Skin epidermis (tissue), 12 donors: ENCODE measurements around the gene PACS1.

ENCODE experiments used
- H3K27ac ChIP-seq, 21 experiments: fragments of 200-600 bp; sonication (generic) in 11 of 21; one replicate each; pipeline ENCODE4 v1.5.0; 2020; ENCODE audit warnings: mild to moderate bottlenecking in 3 of 21, inconsistent platforms in 2 of 21, moderate library complexity in 2 of 21
- H3K4me3 ChIP-seq, 7 experiments: fragments of 200-600 bp; sonication (generic) in 2 of 7; one replicate each; pipeline ENCODE4 v1.5.0; 2020; ENCODE audit warnings: inconsistent platforms in 2 of 7, mild to moderate bottlenecking in 2 of 7, moderate library complexity in 1 of 7

Gene PACS1

GRCh38 chr11:66289548-66290329 lies 219.7 kb downstream of the PACS1 start:
- Histone ChIP-seq H3K27ac (peak overlapping the region in 20 of 21 experiments; percentile 3 to 98 (median 84)), H3K4me3 (peak overlapping the region; percentile 77 to 99 (median 86))

GRCh38 chr11:66290330-66290621 lies 220.2 kb downstream of the PACS1 start:
- Histone ChIP-seq H3K4me3 (no peak overlapping the region), H3K27ac (no peak overlapping the region)

GRCh38 chr11:66291303-66291705 lies 221.2 kb downstream of the PACS1 start:
- Histone ChIP-seq H3K4me3 (peak overlapping the region in 3 of 7 experiments; percentile 22 to 36 (median 34)), H3K27ac (no peak overlapping the region)

GRCh38 chr11:66291706-66292542 lies 221.9 kb downstream of the PACS1 start, which contains the start of gene TMEM151A:
TSS of gene TMEM151A (plus strand) at chr11:66291894. CDS start at chr11:66292014, 120 bp downstream.
- Histone ChIP-seq H3K4me3 (peak within 1 kb of the TSS in 5 of 7 experiments; percentile 21 to 36 (median 26)), H3K27ac (no peak within 1 kb of the TSS)

- Histone ChIP-seq H3K27ac (no peak overlapping the region), H3K4me3 (no peak overlapping the region)
Observed at GRCh38 chr11:66292543-66293332, 222.7 kb downstream of the PACS1 start.

GRCh38 chr11:66293352-66293751 lies 223.3 kb downstream of the PACS1 start:
- no peak overlapping the region for H3K4me3 ChIP-seq

GRCh38 chr11:66293777-66294625 lies 223.9 kb downstream of the PACS1 start:
- Histone ChIP-seq H3K27ac (no peak overlapping the region), H3K4me3 (no peak overlapping the region)

More at GRCh38 chr11:66293352-66293751, 223.3 kb downstream of the PACS1 start:
- H3K27ac ChIP-seq, result no peak overlapping the region
